CD4-positive, alpha-beta T cell treated with Interleukin-17A for 4 hours (primary cell): ENCODE measurements around the gene KCNG2.

Experiments used
- DNase-seq: peaks from one replicate; pipeline ENCODE4 v3.0.0-alpha.2; 2020; ENCODE audit warnings: mixed read lengths

KCNG2 gene

GRCh38 chr18:79912409-79912991 is 114.8 kb downstream of the KCNG2 start:
- peak; percentile 54 for DNase-seq

- DNase-seq: no peak
Measured at GRCh38 chr18:79912994-79913831, 115.5 kb downstream of the KCNG2 start.

GRCh38 chr18:79914614-79915160 is 116.9 kb downstream of the KCNG2 start:
- DNase-seq: no peak

- DNase-seq: no peak
Measured at GRCh38 chr18:79915161-79916127, 117.7 kb downstream of the KCNG2 start.

- no peak for DNase-seq
Measured at GRCh38 chr18:79916128-79916494, 118.4 kb downstream of the KCNG2 start.

- no peak for DNase-seq
Measured at GRCh38 chr18:79916546-79917168, 118.9 kb downstream of the KCNG2 start.

- no peak for DNase-seq
Measured at GRCh38 chr18:79917169-79917852, 119.6 kb downstream of the KCNG2 start.

GRCh38 chr18:79917853-79918614 is 120.3 kb downstream of the KCNG2 start:
- no peak for DNase-seq

- DNase-seq: no peak
Measured at GRCh38 chr18:79918615-79919011, 120.9 kb downstream of the KCNG2 start.

GRCh38 chr18:79919089-79919488 is 121.4 kb downstream of the KCNG2 start:
- DNase-seq: no peak

- DNase-seq: no peak
Measured at GRCh38 chr18:79921984-79922965, 124.5 kb downstream of the KCNG2 start.

GRCh38 chr18:79922971-79923411 is 125.3 kb downstream of the KCNG2 start:
- DNase-seq: no peak

GRCh38 chr18:79923896-79924585 is 126.3 kb downstream of the KCNG2 start:
- DNase-seq: no peak

- no peak for DNase-seq
Measured at GRCh38 chr18:79924814-79925731, 127.3 kb downstream of the KCNG2 start.

- no peak for DNase-seq
Measured at GRCh38 chr18:79926306-79926705, 128.6 kb downstream of the KCNG2 start.

- DNase-seq: no peak
Measured at GRCh38 chr18:79926715-79927606, 129.2 kb downstream of the KCNG2 start.
